Measurements from ENCODE around the gene COQ8B.

COQ8B gene

DNA sequence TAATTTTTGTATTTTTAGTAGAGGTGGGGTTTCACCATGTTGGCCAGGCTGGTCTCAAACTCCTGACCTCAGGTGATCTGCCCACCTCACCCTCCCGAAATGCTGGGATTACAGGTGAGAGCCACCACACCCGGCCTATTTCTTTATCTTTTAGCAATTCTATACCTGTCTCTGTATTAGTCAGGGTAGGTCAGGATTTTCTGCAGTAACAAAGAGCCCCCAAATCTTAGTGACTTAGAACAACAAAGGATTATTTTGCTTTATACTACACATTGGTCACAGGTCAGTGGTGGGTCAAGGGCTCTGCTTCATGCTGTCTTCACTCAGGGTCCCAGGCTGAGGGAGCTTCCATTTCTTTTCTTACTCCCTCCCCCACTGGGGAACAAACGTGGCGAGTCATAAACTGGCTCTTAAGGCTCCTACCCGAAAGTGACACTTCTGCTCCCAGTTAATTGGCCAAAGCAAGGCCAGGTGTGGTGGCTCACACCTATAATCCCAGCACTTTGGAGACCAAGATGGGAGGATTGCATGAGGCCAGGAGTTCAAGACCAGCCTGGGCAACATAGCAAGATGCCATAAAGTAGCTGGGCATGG is 7.1 kb upstream of the COQ8B start:
- no peaks in the 10 kb centered on the region for H3K27me3 ChIP-seq (ENCODE audit: control insufficient read depth, low read length)
- H3K4me1 ChIP-seq (ENCODE audit: control insufficient read depth, low read length): peaks cover 11% of the 10 kb centered on the region
- H3K79me2 ChIP-seq (ENCODE audit: control insufficient read depth, low read length): peaks cover 4% of the 10 kb centered on the region
- H3F3A ChIP-seq (ENCODE audit: control insufficient read depth, insufficient read depth): no peaks in the 10 kb centered on the region; the same call in 1 of the 2 replicates
- no peaks in the 10 kb centered on the region for H3K9me2 ChIP-seq (replicated peaks; ENCODE audit: control insufficient read depth, low read length)
- H3K4me3 ChIP-seq (ENCODE audit: low read length): no peak overlapping the region
- no peak overlapping the region for H3K27ac ChIP-seq (ENCODE audit: low read depth, low read length)
- no peaks in the 10 kb centered on the region for H3K9me3 ChIP-seq (ENCODE audit: control insufficient read depth, insufficient read depth, low read length)
- no peaks in the 10 kb centered on the region for H3K36me3 ChIP-seq (ENCODE audit: control insufficient read depth, low read length)
- no peak for TF ChIP-seq CTCF (IDR thresholded peaks at IDR 0.05; ENCODE audit: low read depth, low read length, poor library complexity, severe bottlenecking)
- TF ChIP-seq EZH2phosphoT487 (IDR thresholded peaks at IDR 0.05; ENCODE audit: borderline replicate concordance, low read length): no peak
- no peak overlapping the region for H3K4me2 ChIP-seq (ENCODE audit: low read length)
- no peaks in the 10 kb centered on the region for H4K20me1 ChIP-seq (ENCODE audit: control insufficient read depth, insufficient read depth, low read depth, low read length)

GRCh38 chr19:40721936-40722661 is 5.4 kb upstream of the COQ8B start:
- no peak for TF ChIP-seq EZH2phosphoT487 (IDR thresholded peaks at IDR 0.05; ENCODE audit: borderline replicate concordance, low read length)
- no peak for TF ChIP-seq CTCF (IDR thresholded peaks at IDR 0.05; ENCODE audit: low read depth, low read length, poor library complexity, severe bottlenecking)
- H3K4me1 ChIP-seq (ENCODE audit: control insufficient read depth, low read length): peaks cover 26% of the 10 kb centered on the region
- no peak overlapping the region for H3K4me2 ChIP-seq (ENCODE audit: low read length)
- H3K79me2 ChIP-seq (ENCODE audit: control insufficient read depth, low read length): peaks cover 21% of the 10 kb centered on the region
- no peak overlapping the region for H3K4me3 ChIP-seq (ENCODE audit: low read length)
- no peaks in the 10 kb centered on the region for H3K36me3 ChIP-seq (ENCODE audit: control insufficient read depth, low read length)
- no peaks in the 10 kb centered on the region for H3K9me2 ChIP-seq (replicated peaks; ENCODE audit: control insufficient read depth, low read length)
- no peaks in the 10 kb centered on the region; the same call in 1 of the 2 replicates for H3F3A ChIP-seq (ENCODE audit: control insufficient read depth, insufficient read depth)
- no peaks in the 10 kb centered on the region for H3K9me3 ChIP-seq (ENCODE audit: control insufficient read depth, insufficient read depth, low read length)
- no peaks in the 10 kb centered on the region for H3K27me3 ChIP-seq (ENCODE audit: control insufficient read depth, low read length)
- no peak overlapping the region for H3K27ac ChIP-seq (ENCODE audit: low read depth, low read length)
- no peaks in the 10 kb centered on the region for H4K20me1 ChIP-seq (ENCODE audit: control insufficient read depth, insufficient read depth, low read depth, low read length)

- Histone ChIP-seq H3K9me2 (replicated peaks; ENCODE audit: control insufficient read depth, low read length) (no peaks in the 10 kb centered on the region), H3K9me3 (ENCODE audit: control insufficient read depth, insufficient read depth, low read length) (no peaks in the 10 kb centered on the region), H3K36me3 (ENCODE audit: control insufficient read depth, low read length) (no peaks in the 10 kb centered on the region), H4K20me1 (ENCODE audit: control insufficient read depth, insufficient read depth, low read depth, low read length) (no peaks in the 10 kb centered on the region), H3F3A (ENCODE audit: control insufficient read depth, insufficient read depth) (no peaks in the 10 kb centered on the region; the same call in 1 of the 2 replicates), H3K79me2 (ENCODE audit: control insufficient read depth, low read length) (peaks cover 26% of the 10 kb centered on the region), H3K27ac (ENCODE audit: low read depth, low read length) (no peak overlapping the region), H3K4me2 (ENCODE audit: low read length) (no peak overlapping the region), H3K4me3 (ENCODE audit: low read length) (no peak overlapping the region), H3K4me1 (ENCODE audit: control insufficient read depth, low read length) (peaks cover 27% of the 10 kb centered on the region), H3K27me3 (ENCODE audit: control insufficient read depth, low read length) (no peaks in the 10 kb centered on the region)
- TF ChIP-seq EZH2phosphoT487 (IDR thresholded peaks at IDR 0.05; ENCODE audit: borderline replicate concordance, low read length) (no peak), CTCF (IDR thresholded peaks at IDR 0.05; ENCODE audit: low read depth, low read length, poor library complexity, severe bottlenecking) (no peak)
Measured at GRCh38 chr19:40721140-40721486, 4.4 kb upstream of the COQ8B start.

Data from DOHH2 (cell line).